GM12878 (cell line): Measurements from ENCODE around the gene C2CD5. TPM values are rescaled to one million over a fixed set of nuclear protein-coding genes. Genes with fewer than 3 reads are reported as not detected.

Source experiments
- ATAC-seq: fragments of 200-7000 bp; cut with Tn5 transposase; 3 replicates; pipeline ENCODE4 v1.9.1; 2020; ENCODE audit warnings: mild to moderate bottlenecking, moderate library complexity
- BruUV-seq: library from RNA; stranded (reverse); fragments of 400-500 nt; replicated peaks from 2 replicates; lab custom pipeline; 2021; lab: Mats Ljungman, UMichigan
- CTCF ChIA-PET: fragments of 300-600 bp; sonication (Branson Sonifier 250); formaldehyde crosslinking; extraction: SDS; loops from one replicate; lab custom pipeline; 2021; ENCODE audit warnings: inconsistent platforms; lab: Yijun Ruan, JAX
- POLR2A ChIA-PET: fragments of 350-600 bp; formaldehyde crosslinking; extraction: SDS; loops from one replicate; lab custom pipeline; 2021; ENCODE audit warnings: inconsistent platforms; lab: Charles Lee
- RAD21 ChIA-PET: fragments of 300-600 bp; sonication (Branson Sonifier 250); formaldehyde crosslinking; loops from one replicate; lab custom pipeline; 2023; ENCODE audit warnings: antibody characterized with exemption; ENCODE audit not compliant: unreplicated experiment; lab: Charles Lee
- SMC1A ChIA-PET: fragments of 300-600 bp; sonication (Branson Sonifier 250); formaldehyde crosslinking; loops from one replicate; lab custom pipeline; 2023; ENCODE audit not compliant: unreplicated experiment, uncharacterized antibody; lab: Charles Lee
- DNase-seq: peaks from one replicate; pipeline ENCODE4 v3.0.0-alpha.2; 2011; ENCODE audit warnings: low read depth, low spot score
- FAIRE-seq: peaks from 3 replicates; lab custom pipeline; 2011; peaks lifted over from hg19 to GRCh38; lab: Jason Lieb, UNC
- H2AFZ ChIP-seq: 2 replicates; pipeline ENCODE4 v1.6.0; 2011; ENCODE audit warnings: low read depth, low read length, control low read depth; ENCODE audit not compliant: control insufficient read depth
- H3K27ac ChIP-seq: 2 replicates; pipeline ENCODE4 v1.5.1; 2011; ENCODE audit warnings: control low read depth; ENCODE audit not compliant: control insufficient read depth, insufficient read depth
- H3K27me3 ChIP-seq, 2 experiments: replicated peaks in 1 of 2; 2 replicates each; pipeline versions ENCODE4 v1.6.0 to v1.6.1; 2011; ENCODE audit warnings: low read length in 1 of 2; ENCODE audit not compliant: control insufficient read depth in 2 of 2, insufficient read depth in 2 of 2
- H3K36me3 ChIP-seq, 2 experiments: 2 replicates each; pipeline ENCODE4 v1.5.1; 2011; ENCODE audit warnings: low read length in 1 of 2; ENCODE audit not compliant: control insufficient read depth in 2 of 2, insufficient read depth in 2 of 2
- H3K4me1 ChIP-seq: 2 replicates; pipeline ENCODE4 v1.6.1; 2011; ENCODE audit warnings: mild to moderate bottlenecking, low read length, moderate library complexity, mixed read lengths; ENCODE audit not compliant: control insufficient read depth, insufficient read depth
- H3K4me2 ChIP-seq: 2 replicates; pipeline ENCODE4 v1.6.0; 2011; ENCODE audit warnings: control low read depth; ENCODE audit not compliant: control insufficient read depth, insufficient read depth
- H3K4me3 ChIP-seq: fragments of 200-600 bp; sonication (generic); 2 replicates; pipeline ENCODE4 v1.5.1; 2016
- H3K79me2 ChIP-seq: 2 replicates; pipeline ENCODE4 v1.6.0; 2011; ENCODE audit warnings: low read length; ENCODE audit not compliant: control insufficient read depth, insufficient read depth
- H3K9ac ChIP-seq: 2 replicates; pipeline ENCODE4 v1.8.0; 2011; ENCODE audit warnings: low read length, control low read depth, mixed read lengths; ENCODE audit not compliant: control insufficient read depth, insufficient read depth
- H3K9me3 ChIP-seq: replicated peaks from 3 replicates; pipeline ENCODE4 v1.5.1; 2011; ENCODE audit warnings: mild to moderate bottlenecking, low read length; ENCODE audit not compliant: control insufficient read depth, insufficient read depth
- H4K20me1 ChIP-seq: 2 replicates; pipeline ENCODE4 v1.6.0; 2011; ENCODE audit not compliant: control insufficient read depth, insufficient read depth
- JUNB ChIP-seq: IDR thresholded peaks from 2 replicates; pipeline ENCODE4 v1.6.1; 2016; ENCODE audit warnings: antibody characterized with exemption, mild to moderate bottlenecking
- PRDM15 ChIP-seq: fragments of 450-650 bp; formaldehyde crosslinking; IDR thresholded peaks from 2 replicates; pipeline ENCODE4 v1.4.0; 2020; ENCODE audit warnings: mild to moderate bottlenecking, moderate library complexity
- WGBS: methylation state at CpG from one replicate; pipeline ENCODE4 v1.1.6; 2016; ENCODE audit warnings: low lambda C conversion rate; ENCODE audit not compliant: insufficient replicate concordance, insufficient coverage; ENCODE audit errors: missing lambda C conversion rate; 5-methylcytosine and 5-hydroxymethylcytosine counted together
- in situ Hi-C: fragments of 300-500 bp; cut with MboI; formaldehyde crosslinking; loops from 9 replicates; pipeline ENCODE4 v1.14.3; 2018; ENCODE audit warnings: mixed read lengths
- intact Hi-C: fragments of 100-400 bp; cut with micrococcal nuclease; formaldehyde crosslinking; loops from one replicate; pipeline ENCODE4 v1.14.2; 2022; ENCODE audit not compliant: unreplicated experiment
- polyA plus RNA-seq, 11 experiments: library from polyadenylated mRNA; depleted of rRNA in 4 of 11; unstranded in 6 of 11; stranded (reverse) in 5 of 11; fragments of >200 nt; fragmentation: Nextera tagmentation in 4 of 11; fragmentation: Illumina TruSeq in 1 of 11; extraction: Ambion mirVana in 4 of 11; extraction: Trizol in 1 of 11; gene quantifications; 1 replicate in 1 of 11; 2 replicates in 10 of 11; pipeline versions ENCODE4 v1.2.1 to v1.2.3, GENCODE V29; 2011 to 2016; ENCODE audit warnings: inconsistent platforms in 2 of 11, missing spikeins in 2 of 11, low read depth in 1 of 11
- total RNA-seq, 4 experiments: library from RNA; depleted of rRNA in 3 of 4; stranded (reverse); fragments of >200 nt in 3 of 4; fragmentation: Illumina TruSeq in 1 of 4; extraction: Trizol in 1 of 4; gene quantifications; 2 replicates each; pipeline versions ENCODE4 v1.2.1 to v1.2.3, GENCODE V29; 2013 to 2021
- TF ChIP-seq, protein P1 (sequence below): fragments of 450-650 bp; IDR thresholded peaks from 2 replicates; pipeline ENCODE4 v1.6.1; 2016; ENCODE audit warnings: mild to moderate bottlenecking

C2CD5 gene
- total and polyA plus RNA-seq, 10 of the 15 experiments (the other 5 are each of a cell fraction or from before 2014, with no cell fraction given) = 7.7 to 55.0 (median 27.0) TPM

- TF ChIP-seq PRDM15 (CRISPR knock-in tag) = no peak
Measured at GRCh38 chr12:22408610-22409376, 135.5 kb downstream of the C2CD5 start (continued).

- ChIA-PET RAD21 (no interaction called here), POLR2A (no interaction called here), CTCF (interaction anchor here (1.2 kb wide), 1 partner anchor 343 kb away, joined by 3 read pairs; no protein-coding TSS in a partner anchor), SMC1A (interaction anchor here (0.7 kb wide), 1 partner anchor 52 kb away, joined by 3 read pairs; no protein-coding TSS in a partner anchor)
- DNase-seq = no peak
- ATAC-seq = 0 out of 3 replicates have a peak, but pooled peaks have one; percentile 4
- Histone ChIP-seq H3K4me1 (peaks cover 10% of the 10 kb centered on the region), H3K4me2 (no peak overlapping the region), H3K27ac (no peak overlapping the region), H3K9ac (no peak overlapping the region), H2AFZ (no peak overlapping the region; the same call in 1 of the 2 replicates), H3K4me3 (no peak overlapping the region), H3K36me3 (no peaks in the 10 kb centered on the region), H4K20me1 (no peaks in the 10 kb centered on the region), H3K9me3 (no peaks in the 10 kb centered on the region), H3K27me3 (no peaks in the 10 kb centered on the region), H3K79me2 (no peaks in the 10 kb centered on the region)
- intact Hi-C loops = loop anchor here (10.0 kb wide), 1 partner anchor 137 kb away; the partner anchor contains the start of gene C2CD5
- no TSS peak for BruUV-seq
- no peak for FAIRE-seq
- WGBS = 5% methylated on average over 3 of the region's 3 CpGs
- TF ChIP-seq, protein P1, sequence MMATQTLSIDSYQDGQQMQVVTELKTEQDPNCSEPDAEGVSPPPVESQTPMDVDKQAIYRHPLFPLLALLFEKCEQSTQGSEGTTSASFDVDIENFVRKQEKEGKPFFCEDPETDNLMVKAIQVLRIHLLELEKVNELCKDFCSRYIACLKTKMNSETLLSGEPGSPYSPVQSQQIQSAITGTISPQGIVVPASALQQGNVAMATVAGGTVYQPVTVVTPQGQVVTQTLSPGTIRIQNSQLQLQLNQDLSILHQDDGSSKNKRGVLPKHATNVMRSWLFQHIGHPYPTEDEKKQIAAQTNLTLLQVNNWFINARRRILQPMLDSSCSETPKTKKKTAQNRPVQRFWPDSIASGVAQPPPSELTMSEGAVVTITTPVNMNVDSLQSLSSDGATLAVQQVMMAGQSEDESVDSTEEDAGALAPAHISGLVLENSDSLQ = no peak
- TF ChIP-seq JUNB = peak; percentile 57
- in situ Hi-C loops = no loop called here
Measured at GRCh38 chr12:22407397-22407796, 136.9 kb downstream of the C2CD5 start.
